HL-60/S4 (cell line): ENCODE measurements around the gene PCMT1.
"Not testable (repeated sequence)": the region's sequence is repeated elsewhere in the genome, so short reads cannot be mapped to it uniquely, and the experiment has no call there.

ENCODE experiments used
- in situ Hi-C: fragments of 300-500 bp; cut with MboI; formaldehyde crosslinking; loops from 2 replicates; pipeline ENCODE4 v1.14.3; 2022; ENCODE audit warnings: low sequenced_read_pairs

PCMT1 gene

GRCh38 chr6:149749082-149749593, 403 bp upstream of the PCMT1 start:
- in situ Hi-C loops: not testable (repeated sequence)

GRCh38 chr6:149750136-149750609, 632 bp downstream of the PCMT1 start:
- in situ Hi-C loops: no loop called here

GRCh38 chr6:149751239-149751638, 1.7 kb downstream of the PCMT1 start:
- in situ Hi-C loops: no loop called here

- in situ Hi-C loops: not testable (repeated sequence)
Observed at GRCh38 chr6:149751920-149752319, 2.4 kb downstream of the PCMT1 start.

GRCh38 chr6:149752600-149753373, 3.2 kb downstream of the PCMT1 start:
- in situ Hi-C loops: no loop called here

- in situ Hi-C loops: not testable (repeated sequence)
Observed at GRCh38 chr6:149753374-149753637, 3.8 kb downstream of the PCMT1 start.

- in situ Hi-C loops: no loop called here
Observed at GRCh38 chr6:149754548-149754947, 5.0 kb downstream of the PCMT1 start.

- in situ Hi-C loops: no loop called here
Observed at GRCh38 chr6:149755300-149756260, 6.0 kb downstream of the PCMT1 start.

- in situ Hi-C loops: no loop called here
Observed at GRCh38 chr6:149756261-149756636, 6.7 kb downstream of the PCMT1 start.

- in situ Hi-C loops: no loop called here
Observed at GRCh38 chr6:149761438-149761837, 11.9 kb downstream of the PCMT1 start.

- in situ Hi-C loops: no loop called here
Observed at GRCh38 chr6:149763866-149764265, 14.3 kb downstream of the PCMT1 start.

- in situ Hi-C loops: no loop called here
Observed at GRCh38 chr6:149766156-149766769, 16.7 kb downstream of the PCMT1 start.

GRCh38 chr6:149769676-149770075, 20.1 kb downstream of the PCMT1 start:
- in situ Hi-C loops: no loop called here

- in situ Hi-C loops: no loop called here
Observed at GRCh38 chr6:149771185-149771584, 21.6 kb downstream of the PCMT1 start.

- in situ Hi-C loops: no loop called here
Observed at GRCh38 chr6:149771925-149772324, 22.4 kb downstream of the PCMT1 start.

- in situ Hi-C loops: no loop called here
Observed at GRCh38 chr6:149777624-149778023, 28.1 kb downstream of the PCMT1 start.

GRCh38 chr6:149779644-149779963, 30.1 kb downstream of the PCMT1 start:
- in situ Hi-C loops: no loop called here

GRCh38 chr6:149781715-149782114, 32.2 kb downstream of the PCMT1 start:
- in situ Hi-C loops: no loop called here

GRCh38 chr6:149782337-149782736, 32.8 kb downstream of the PCMT1 start:
- in situ Hi-C loops: no loop called here

- in situ Hi-C loops: no loop called here
Observed at GRCh38 chr6:149783551-149783950, 34.0 kb downstream of the PCMT1 start.

- in situ Hi-C loops: no loop called here
Observed at GRCh38 chr6:149806127-149806526, 56.6 kb downstream of the PCMT1 start.

GRCh38 chr6:149809798-149810197, 60.3 kb downstream of the PCMT1 start:
- in situ Hi-C loops: no loop called here
